ENCODE results near the gene LSR. TPM values are rescaled to one million over a fixed set of nuclear protein-coding genes. Genes with fewer than 3 reads are reported as not detected.

LSR gene
- total RNA-seq, 2 donors from 2014 or later: 7.6 to 9.3 TPM

GRCh38 chr19:35309481-35310279 is 60.9 kb downstream of the LSR start:
- no peaks in the 10 kb centered on the region for H3K4me1 ChIP-seq (ENCODE audit: control insufficient read depth in 1 of 2, low read depth in 2 of 2)
- H3K4me3 ChIP-seq: no peak overlapping the region
- no peaks in the 10 kb centered on the region for H3K36me3 ChIP-seq
- no peaks in the 10 kb centered on the region for H3K9me3 ChIP-seq
- DNase-seq (ENCODE audit: low spot score) (no peak), ATAC-seq (ENCODE audit: insufficient number of reproducible peaks, low FRiP score, low read depth) (no peak)
- no peaks in the 10 kb centered on the region for H3K27me3 ChIP-seq (replicated peaks; ENCODE audit: insufficient read depth)
- TF ChIP-seq, protein P1, sequence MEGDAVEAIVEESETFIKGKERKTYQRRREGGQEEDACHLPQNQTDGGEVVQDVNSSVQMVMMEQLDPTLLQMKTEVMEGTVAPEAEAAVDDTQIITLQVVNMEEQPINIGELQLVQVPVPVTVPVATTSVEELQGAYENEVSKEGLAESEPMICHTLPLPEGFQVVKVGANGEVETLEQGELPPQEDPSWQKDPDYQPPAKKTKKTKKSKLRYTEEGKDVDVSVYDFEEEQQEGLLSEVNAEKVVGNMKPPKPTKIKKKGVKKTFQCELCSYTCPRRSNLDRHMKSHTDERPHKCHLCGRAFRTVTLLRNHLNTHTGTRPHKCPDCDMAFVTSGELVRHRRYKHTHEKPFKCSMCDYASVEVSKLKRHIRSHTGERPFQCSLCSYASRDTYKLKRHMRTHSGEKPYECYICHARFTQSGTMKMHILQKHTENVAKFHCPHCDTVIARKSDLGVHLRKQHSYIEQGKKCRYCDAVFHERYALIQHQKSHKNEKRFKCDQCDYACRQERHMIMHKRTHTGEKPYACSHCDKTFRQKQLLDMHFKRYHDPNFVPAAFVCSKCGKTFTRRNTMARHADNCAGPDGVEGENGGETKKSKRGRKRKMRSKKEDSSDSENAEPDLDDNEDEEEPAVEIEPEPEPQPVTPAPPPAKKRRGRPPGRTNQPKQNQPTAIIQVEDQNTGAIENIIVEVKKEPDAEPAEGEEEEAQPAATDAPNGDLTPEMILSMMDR (IDR thresholded peaks at IDR 0.05): no peak
- no peak overlapping the region for H3K27ac ChIP-seq

DNA sequence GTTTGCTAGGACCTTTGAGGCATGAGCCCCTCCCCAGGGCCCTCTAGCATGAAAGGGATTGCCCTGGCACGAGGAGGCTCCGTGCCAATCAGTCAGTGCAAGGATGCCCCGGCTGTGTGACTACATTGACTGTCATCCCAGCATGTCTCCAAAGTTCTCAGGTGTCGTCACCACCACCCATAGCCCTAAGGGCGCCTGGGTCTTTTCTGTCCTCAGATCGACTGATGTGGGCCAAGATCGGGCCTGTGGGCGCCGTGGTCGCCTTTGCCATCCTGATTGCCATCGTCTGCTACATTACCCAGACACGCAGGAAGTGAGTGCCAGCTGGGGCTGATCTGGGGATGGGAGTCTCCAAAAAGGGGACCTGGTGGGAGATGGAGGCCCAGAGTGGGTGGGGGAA is 61.5 kb downstream of the LSR start:
- TF ChIP-seq, protein P1 (IDR thresholded peaks at IDR 0.05): no peak
- no peaks in the 10 kb centered on the region for H3K4me1 ChIP-seq (ENCODE audit: control insufficient read depth in 1 of 2, low read depth in 2 of 2)
- no peaks in the 10 kb centered on the region for H3K36me3 ChIP-seq
- no peaks in the 10 kb centered on the region for H3K27me3 ChIP-seq (replicated peaks; ENCODE audit: insufficient read depth)
- no peaks in the 10 kb centered on the region for H3K9me3 ChIP-seq
- no peak overlapping the region for H3K4me3 ChIP-seq
- no peak for DNase-seq (ENCODE audit: low spot score)
- ATAC-seq (ENCODE audit: insufficient number of reproducible peaks, low FRiP score, low read depth): no peak
- H3K27ac ChIP-seq: no peak overlapping the region

GRCh38 chr19:35310811-35311465 is 62.1 kb downstream of the LSR start:
- no peak overlapping the region for H3K4me3 ChIP-seq
- H3K36me3 ChIP-seq: no peaks in the 10 kb centered on the region
- no peak overlapping the region for H3K27ac ChIP-seq
- DNase-seq (ENCODE audit: low spot score) (no peak), ATAC-seq (ENCODE audit: insufficient number of reproducible peaks, low FRiP score, low read depth) (no peak)
- H3K4me1 ChIP-seq (ENCODE audit: control insufficient read depth in 1 of 2, low read depth in 2 of 2): no peaks in the 10 kb centered on the region
- TF ChIP-seq, protein P1 (IDR thresholded peaks at IDR 0.05): no peak
- no peaks in the 10 kb centered on the region for H3K27me3 ChIP-seq (replicated peaks; ENCODE audit: insufficient read depth)
- H3K9me3 ChIP-seq: no peaks in the 10 kb centered on the region

- DNase-seq (ENCODE audit: low spot score): no peak
- Histone ChIP-seq H3K4me3 (no peak overlapping the region), H3K27me3 (replicated peaks; ENCODE audit: insufficient read depth) (no peaks in the 10 kb centered on the region), H3K4me1 (ENCODE audit: control insufficient read depth in 1 of 2, low read depth in 2 of 2) (no peaks in the 10 kb centered on the region), H3K36me3 (no peaks in the 10 kb centered on the region), H3K27ac (no peak overlapping the region), H3K9me3 (no peaks in the 10 kb centered on the region)
- no peak for ATAC-seq (ENCODE audit: insufficient number of reproducible peaks, low FRiP score, low read depth)
- TF ChIP-seq, protein P1 (IDR thresholded peaks at IDR 0.05): no peak
Measured at GRCh38 chr19:35311901-35312665, 63.3 kb downstream of the LSR start.

DNA sequence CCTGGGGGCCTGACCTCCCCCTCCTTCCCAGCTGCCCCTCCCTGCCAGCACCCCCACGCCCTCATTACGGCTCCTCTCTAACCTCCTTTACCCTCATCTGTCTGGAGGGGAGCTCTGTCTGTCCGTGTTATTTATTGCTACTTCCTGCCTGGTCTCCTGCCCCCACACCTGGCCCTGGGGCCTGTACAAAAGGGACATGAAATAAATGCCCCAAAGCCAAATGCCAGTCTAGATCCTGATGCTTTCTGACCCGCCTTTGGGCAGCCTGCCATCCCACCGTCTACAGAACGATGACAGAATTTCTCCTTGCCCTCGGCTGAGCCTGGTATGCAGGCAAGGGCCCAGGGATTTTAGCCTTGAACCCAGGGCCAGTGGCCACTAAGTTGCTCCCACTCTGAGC is 64.8 kb downstream of the LSR start:
- Histone ChIP-seq H3K36me3 (no peaks in the 10 kb centered on the region), H3K4me1 (ENCODE audit: control insufficient read depth in 1 of 2, low read depth in 2 of 2) (no peaks in the 10 kb centered on the region), H3K27ac (no peak overlapping the region), H3K4me3 (no peak overlapping the region), H3K27me3 (replicated peaks; ENCODE audit: insufficient read depth) (no peaks in the 10 kb centered on the region), H3K9me3 (no peaks in the 10 kb centered on the region)
- DNase-seq (ENCODE audit: low spot score) (no peak), ATAC-seq (ENCODE audit: insufficient number of reproducible peaks, low FRiP score, low read depth) (no peak)
- TF ChIP-seq, protein P1 (IDR thresholded peaks at IDR 0.05): no peak
